GM19395 (cell line): ENCODE data around the gene CFAP20DC.
"Not testable (repeated sequence)": the region's sequence is repeated elsewhere in the genome, so short reads cannot be mapped to it uniquely, and the experiment has no call there.

Source experiments
- ATAC-seq: cut with Tn5 transposase; IDR thresholded peaks from one replicate; pipeline ENCODE4 v1.9.1; 2021; ENCODE audit warnings: mild to moderate bottlenecking, moderate library complexity; ENCODE audit not compliant: unreplicated experiment

The CFAP20DC gene

DNA sequence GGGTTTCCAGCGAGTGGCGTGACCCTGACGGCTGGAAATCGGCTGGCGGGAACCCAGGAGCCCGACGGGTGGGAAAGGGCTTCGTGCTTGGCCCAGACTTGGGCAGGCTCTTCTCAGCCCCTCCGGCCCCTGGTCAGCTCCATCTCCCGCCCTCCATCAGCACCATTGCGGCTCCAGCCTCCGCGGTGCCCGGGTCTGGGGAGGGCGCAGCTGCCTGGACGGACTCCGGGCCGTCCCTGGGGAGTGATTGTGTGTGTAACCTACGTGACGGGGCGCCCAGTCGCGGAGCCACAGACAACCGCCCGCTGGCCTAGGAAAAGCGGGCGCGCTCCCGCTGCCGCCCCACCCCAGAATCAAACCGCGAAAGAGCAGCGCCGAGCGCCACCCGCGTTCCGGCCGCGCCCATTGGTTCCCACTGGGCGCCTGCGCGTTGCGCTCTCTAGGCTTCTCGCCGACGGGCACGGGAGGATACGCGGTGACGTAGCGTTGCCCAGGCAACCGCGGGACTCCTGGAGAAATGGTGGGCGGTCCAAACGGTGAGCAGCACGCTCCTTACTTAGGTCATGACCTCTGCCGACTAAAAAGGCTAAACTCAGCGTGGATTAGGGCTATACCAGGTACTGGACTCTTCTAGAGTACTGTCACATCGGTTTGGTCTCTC is at the start of gene CFAP20DC:
CFAP20DC (minus strand) TSS at position 355 of the 661 bp plus-strand sequence. CDS start 394 bp downstream, outside the sequence.
- peak; percentile 98 for ATAC-seq

DNA sequence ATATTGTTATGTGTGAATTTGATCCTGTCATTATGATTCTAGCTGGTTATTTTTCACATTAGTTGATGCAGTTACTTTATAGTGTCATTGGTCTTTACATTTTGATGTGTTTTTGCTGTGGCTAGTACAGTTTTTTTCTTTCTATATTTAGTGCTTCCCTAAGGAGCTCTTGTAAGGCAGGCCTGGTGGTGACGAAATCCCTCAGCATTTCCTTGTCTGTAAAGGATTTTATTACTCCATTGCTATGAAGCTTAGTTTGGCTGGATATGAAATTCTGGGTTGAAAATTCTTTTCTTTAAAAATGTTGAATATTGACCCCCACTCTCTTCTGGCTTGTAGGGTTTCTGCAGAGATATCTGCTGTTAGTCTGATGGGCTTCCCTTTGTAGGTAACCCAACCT is 48.7 kb upstream of the CFAP20DC start:
- ATAC-seq = not testable (repeated sequence)

GRCh38 chr3:59094446-59094845 is 44.6 kb upstream of the CFAP20DC start:
- no peak for ATAC-seq

DNA sequence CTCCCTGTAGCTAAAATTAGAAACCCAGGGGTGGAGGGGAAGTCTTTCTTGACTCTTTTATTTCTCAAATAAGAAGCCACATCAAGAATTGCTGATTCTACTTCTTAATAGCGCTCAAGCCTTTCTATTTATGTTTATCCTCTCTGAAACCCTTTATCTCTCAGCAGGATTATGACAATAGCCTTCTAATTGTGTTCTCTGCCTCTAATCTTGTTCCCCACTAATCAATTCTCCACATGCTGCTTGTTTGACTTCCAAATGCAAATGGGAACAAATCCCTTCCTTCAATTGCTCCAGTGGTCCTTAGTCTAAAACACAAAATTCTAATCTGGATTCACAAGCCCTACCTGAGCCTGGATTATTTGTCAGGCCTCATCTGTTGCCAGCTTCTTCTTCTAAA is 43.7 kb upstream of the CFAP20DC start:
- ATAC-seq = no peak

DNA sequence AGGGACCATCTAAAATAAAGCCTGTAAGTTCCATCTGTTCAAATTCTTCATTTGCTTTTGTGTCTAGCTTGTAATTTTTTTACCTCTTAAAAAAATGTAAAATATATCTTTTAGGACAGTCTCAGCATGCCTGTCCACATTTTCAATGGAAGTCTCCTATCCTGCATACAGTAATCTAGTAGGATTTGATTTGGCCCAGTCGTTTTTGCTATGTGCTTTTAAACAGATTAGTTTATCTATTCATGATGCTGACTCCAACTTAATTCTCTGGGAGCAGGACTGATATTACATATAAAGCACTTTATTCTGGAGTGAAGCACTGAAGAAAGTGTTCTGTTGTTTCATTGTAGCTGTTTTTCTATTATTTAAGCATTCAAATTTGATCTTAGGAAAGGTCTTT is 38.9 kb upstream of the CFAP20DC start:
- ATAC-seq = no peak

DNA sequence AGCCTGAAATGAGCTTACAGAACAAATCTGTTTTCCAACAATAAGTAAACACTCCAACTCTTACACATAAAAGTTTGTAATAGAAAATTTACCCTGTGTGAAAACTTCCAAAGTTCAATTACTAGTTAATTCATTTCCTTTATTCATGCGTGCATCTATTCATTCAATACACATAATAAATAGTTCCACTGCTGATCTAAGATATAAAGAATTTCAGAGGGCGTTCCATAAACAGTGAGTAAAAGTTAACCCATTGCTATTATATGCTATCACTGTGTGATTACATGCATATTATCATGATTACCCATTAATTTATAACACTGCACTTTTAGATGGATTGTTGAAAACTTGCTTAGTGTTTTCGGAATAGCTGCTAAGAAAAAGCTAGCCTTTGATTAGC is 36.2 kb upstream of the CFAP20DC start:
- ATAC-seq = no peak

GRCh38 chr3:59084583-59084982 is 34.8 kb upstream of the CFAP20DC start:
- no peak for ATAC-seq

DNA sequence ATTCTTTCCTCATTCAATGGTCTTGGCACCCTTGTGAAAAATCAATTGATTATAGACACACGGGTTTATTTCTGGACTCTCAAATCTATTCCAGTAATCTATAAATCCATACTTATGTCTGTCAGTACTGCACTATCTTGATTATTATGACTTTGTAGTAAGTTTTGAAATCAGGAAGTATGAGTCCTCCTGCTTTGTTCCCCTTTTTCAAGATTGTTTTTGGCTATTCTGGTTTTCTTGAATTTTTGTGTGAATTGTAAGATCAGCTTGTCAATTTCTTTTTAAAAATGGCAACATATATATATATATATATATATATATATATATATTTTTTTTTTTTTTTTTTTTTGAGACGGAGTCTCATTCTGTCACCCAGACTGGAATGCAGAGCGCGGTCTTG is 32.3 kb upstream of the CFAP20DC start:
- ATAC-seq = no peak

- no peak for ATAC-seq
Measured at GRCh38 chr3:59081071-59081470, 31.2 kb upstream of the CFAP20DC start.

GRCh38 chr3:59079962-59080361 is 30.1 kb upstream of the CFAP20DC start:
- no peak for ATAC-seq

- no peak for ATAC-seq
Measured at GRCh38 chr3:59074764-59075163, 24.9 kb upstream of the CFAP20DC start.

DNA sequence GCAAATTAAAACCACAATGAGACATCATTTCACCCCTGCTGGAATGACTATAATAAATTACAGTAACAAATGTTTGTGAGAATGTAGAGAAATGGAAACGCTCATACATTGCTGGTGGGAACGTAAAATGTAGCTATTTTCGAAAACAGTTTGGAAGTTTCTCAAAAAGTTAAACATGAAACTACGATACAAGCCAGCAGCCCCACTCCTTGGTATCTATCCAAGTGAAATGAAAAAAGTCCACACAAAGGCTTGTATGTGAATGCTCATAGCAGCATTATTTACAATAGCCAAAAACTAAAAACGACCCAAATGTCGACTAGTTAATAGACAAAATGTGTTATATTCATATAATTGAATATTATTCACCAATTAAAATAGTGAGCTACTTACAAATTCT is 22.9 kb upstream of the CFAP20DC start:
- ATAC-seq = no peak

DNA sequence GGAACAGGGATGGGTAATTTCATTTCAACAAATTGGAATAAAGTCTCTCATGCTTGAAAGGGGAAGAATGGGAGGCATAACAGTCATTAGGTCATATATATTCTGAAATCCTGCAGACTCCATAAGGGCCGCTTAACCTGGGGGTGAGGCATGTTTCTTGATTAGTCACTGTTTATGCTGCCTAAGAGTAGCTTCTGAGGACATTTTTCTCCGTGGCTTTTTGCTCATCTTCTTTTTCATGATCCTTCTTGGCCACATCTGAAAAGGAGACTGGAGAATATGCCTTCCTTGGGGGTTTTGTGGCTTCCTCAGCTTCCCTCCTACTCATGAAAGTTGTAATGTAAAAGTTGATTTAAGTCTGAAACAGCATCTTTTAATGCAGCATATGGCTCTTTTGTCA is 20.0 kb upstream of the CFAP20DC start:
- no peak for ATAC-seq

DNA sequence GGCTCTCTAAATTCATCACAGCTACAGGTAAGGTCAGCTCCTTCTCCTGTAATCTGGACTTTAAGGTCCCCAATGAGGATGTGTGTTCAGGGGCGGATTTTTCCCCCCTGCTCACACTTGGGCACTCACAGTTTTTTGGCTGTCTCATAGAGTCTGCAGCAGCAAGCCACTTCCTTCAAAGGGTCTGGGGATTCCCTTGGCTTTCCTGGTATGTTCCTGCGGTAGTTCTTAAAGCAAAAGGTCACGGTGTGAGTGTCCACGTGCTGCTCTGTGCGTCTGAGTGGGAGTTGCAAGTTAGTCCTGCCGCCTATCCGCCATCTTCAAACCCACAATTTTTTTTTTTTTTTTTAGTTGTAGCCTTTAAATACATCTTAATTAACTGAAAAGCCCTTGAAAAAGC is 15.4 kb upstream of the CFAP20DC start:
- ATAC-seq = no peak

- no peak for ATAC-seq
Measured at GRCh38 chr3:59064728-59065127, 14.9 kb upstream of the CFAP20DC start.

DNA sequence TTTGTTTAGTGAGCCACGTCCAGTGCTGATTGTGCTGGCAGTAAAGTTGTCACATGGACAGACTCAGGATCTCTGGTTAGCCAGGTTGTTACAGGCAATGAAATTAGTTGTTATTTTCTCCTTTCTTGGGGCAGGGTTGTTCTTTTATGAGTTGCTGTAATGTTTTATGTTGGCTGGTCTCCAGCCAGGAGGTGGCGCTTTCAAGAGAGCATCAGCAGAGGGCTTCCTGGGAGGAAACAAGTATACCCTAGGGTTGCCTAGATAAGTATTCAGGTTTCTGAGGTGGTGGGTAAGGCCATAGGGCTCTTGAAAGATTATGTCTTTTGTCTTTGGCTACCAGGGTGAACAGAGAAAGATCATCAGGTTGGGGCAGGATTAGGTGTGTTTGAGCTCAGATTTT is 14.5 kb upstream of the CFAP20DC start:
- ATAC-seq = no peak

DNA sequence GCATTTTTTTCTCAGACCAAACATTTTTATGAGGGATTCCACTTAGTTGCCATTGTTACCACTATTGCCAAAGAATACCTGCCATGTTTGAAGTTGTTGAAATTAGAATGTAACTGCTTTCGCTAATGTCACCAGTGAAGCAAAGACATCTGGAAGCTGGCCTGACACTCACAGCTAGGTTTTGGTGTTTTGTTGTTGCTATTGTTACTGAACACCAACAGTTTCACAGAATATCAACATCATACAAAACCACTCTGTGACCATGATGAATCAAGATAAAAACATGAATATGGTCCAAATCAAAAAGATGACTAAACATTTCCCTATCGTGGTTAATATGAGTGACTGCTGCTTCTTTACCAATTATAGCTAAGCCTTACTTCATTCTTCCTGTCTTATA is 6.9 kb upstream of the CFAP20DC start:
- no peak for ATAC-seq

DNA sequence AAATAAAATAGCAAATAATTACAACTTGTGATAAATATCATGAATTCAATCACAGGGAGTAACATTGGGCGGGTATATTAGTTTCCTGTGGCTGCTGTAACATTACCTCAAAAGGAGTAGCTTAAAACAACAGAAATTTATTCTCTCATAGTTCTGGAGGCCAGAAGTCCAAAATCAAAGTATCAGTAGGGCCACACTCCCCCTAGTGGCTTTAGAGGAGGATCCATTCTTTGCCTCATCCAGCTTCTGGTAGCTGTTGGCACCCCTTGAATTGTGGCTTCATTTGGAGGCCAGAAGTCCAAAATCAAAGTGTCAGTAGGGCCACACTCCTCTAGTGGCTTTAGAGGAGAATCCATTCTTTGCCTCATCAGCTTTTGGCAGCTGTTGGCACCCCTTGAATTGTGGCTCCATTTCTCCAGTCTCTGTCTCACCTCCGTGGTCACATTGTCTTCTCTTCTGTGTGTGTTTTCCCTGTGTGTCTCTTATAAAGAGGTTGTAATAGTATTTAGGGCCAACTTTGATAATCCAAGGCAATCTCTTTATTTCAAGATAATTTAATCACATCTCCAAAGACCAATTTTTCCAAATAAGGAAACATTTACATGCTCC is 3.1 kb upstream of the CFAP20DC start:
- ATAC-seq = no peak

GRCh38 chr3:59050811-59051414 is 1.1 kb upstream of the CFAP20DC start:
- not testable (repeated sequence) for ATAC-seq

DNA sequence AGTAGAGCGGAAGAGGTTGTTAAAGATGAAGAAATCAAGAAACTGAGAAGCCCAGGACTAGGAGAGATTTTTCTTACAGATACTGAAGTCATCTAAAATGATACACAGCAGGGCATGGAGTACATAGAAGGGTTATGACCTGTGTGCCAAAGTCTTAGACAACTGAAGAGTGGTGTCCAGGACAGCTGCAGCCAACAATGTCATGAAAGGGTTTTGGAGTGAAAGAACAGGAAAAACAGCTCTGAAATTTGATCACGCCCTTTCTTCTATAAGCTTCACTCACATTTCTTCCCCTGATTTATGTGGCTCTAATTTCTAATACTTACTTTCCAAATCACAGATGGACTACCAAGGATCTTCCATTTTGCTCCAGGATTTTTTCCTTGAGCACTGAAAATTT is 3.0 kb downstream of the CFAP20DC start:
- ATAC-seq = no peak

DNA sequence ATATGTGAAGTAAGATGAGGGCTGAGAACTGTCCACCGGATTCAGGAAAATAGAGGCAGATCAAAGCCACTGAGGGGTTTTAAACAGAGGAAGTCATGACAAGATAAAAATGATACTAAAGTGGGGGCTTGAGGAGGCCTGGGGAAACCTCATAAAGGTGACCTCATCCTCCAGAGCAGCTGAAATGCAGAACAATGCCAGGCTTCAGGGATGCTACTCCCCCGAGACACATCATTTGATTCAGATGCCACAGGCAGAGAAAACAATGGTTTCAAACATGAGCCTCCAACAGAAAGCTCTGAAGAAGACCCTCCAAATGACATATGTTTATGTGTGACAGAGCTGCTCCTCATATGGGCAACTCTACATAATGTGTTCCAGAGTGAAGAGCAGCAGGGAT is 6.4 kb downstream of the CFAP20DC start:
- no peak for ATAC-seq

DNA sequence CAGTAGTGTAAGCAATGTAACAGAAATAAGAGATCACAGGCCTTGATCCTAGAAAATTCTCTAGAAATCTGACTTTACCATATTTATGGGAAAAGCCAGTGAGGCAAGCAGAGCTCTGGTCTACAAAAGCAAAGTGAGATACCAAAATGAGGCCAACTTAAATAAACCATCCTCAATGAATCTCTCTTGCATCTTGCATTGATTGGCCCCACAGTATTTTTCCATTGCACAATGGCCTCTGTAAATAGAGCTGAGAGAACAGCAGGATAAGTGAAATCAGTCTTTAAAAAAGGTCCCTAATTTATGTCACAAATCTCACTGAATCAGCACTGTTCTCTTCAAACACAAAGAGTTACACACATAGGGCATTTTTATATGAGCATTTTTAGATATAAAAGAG is 8.9 kb downstream of the CFAP20DC start:
- no peak for ATAC-seq
